ENCODE results near the gene KY.

DNA sequence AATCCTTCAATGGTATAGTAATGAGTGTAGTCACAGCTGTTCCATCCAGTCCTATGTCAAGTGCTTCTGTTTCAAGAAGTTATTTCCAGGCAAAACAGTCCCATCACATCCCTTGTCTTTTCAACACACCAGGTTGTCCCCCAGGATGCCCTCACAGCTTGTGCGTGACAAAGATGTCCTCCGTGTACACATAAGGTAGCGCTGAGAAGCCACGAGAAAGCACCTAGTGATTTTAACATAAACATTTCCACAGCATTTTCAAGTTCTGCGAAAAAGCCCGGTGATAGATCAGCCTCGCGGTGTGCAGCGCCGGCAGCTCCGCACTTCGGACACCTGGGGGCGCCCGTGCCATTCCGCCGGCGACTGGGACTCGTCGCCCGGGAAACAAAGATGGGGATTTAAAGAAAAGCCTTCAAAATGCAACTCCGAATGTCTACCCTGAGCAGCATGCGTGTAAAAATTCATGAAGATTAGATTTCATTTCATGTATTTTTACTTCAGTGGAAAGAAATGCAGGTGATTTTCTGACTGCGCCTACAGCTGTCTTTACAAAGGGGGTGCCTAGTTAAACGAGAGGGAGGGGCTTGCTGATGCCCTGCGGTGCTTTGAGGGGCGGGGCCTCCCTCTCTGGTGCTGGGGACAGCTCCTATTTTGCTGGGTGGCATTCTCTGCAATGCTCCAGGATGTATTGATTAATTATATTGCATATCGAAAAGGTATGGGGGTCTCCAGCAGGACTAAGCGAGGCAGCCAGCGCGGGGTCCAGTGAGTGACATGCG is 49.9 kb downstream of the KY start:
- TF ChIP-seq, protein P1, sequence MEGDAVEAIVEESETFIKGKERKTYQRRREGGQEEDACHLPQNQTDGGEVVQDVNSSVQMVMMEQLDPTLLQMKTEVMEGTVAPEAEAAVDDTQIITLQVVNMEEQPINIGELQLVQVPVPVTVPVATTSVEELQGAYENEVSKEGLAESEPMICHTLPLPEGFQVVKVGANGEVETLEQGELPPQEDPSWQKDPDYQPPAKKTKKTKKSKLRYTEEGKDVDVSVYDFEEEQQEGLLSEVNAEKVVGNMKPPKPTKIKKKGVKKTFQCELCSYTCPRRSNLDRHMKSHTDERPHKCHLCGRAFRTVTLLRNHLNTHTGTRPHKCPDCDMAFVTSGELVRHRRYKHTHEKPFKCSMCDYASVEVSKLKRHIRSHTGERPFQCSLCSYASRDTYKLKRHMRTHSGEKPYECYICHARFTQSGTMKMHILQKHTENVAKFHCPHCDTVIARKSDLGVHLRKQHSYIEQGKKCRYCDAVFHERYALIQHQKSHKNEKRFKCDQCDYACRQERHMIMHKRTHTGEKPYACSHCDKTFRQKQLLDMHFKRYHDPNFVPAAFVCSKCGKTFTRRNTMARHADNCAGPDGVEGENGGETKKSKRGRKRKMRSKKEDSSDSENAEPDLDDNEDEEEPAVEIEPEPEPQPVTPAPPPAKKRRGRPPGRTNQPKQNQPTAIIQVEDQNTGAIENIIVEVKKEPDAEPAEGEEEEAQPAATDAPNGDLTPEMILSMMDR (IDR thresholded peaks at IDR 0.05): peak in 2 of 3 experiments; percentile 85 to 95
- TF ChIP-seq POLR2AphosphoS5 (IDR thresholded peaks at IDR 0.05): no peak
